Measurements from ENCODE around the gene PDE12.

PDE12 gene, protein sequence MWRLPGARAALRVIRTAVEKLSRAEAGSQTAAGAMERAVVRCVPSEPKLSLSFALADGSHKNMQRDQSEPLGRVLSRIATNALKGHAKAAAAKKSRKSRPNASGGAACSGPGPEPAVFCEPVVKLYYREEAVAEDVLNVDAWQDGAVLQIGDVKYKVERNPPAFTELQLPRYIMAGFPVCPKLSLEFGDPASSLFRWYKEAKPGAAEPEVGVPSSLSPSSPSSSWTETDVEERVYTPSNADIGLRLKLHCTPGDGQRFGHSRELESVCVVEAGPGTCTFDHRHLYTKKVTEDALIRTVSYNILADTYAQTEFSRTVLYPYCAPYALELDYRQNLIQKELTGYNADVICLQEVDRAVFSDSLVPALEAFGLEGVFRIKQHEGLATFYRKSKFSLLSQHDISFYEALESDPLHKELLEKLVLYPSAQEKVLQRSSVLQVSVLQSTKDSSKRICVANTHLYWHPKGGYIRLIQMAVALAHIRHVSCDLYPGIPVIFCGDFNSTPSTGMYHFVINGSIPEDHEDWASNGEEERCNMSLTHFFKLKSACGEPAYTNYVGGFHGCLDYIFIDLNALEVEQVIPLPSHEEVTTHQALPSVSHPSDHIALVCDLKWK

DNA sequence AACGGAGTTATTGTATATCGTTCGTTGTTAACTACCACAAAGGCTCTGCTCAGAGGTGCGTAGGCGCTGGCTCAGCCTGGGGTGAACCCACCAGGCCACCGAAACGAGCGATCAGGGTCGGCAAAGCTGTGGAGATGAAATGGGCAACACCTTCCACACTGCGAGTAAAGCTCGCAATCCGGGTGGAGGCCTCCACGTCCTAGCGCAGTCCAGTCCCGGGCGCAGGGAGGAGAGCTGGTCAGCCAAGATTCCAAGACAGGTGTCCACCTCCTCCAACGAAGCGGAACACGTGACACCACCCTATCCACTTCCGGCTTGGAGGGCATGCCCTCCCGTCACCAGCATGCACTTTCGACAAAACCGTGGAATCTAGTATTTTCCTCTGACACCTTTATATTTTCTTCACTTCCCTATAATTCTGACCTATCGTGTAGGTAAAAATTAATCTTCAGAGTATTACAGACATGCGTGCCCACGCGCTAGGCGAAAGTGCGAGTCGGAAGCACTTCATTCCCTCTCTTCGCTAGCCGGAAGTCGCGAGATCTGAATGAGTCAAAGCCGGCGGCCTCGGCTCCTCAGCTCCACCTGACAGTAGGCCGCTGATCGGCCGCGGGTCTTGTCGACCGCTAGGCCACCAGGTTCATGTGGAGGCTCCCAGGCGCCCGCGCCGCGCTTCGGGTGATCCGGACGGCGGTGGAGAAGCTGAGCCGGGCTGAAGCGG is at the start of gene PDE12:
TSS of gene PDE12 (plus strand) at position 537 of the 721 bp plus-strand sequence. CDS start at position 643, 106 bp downstream.
- peak; percentile 73 for DNase-seq (ENCODE audit: low read depth)
- H3K4me3 ChIP-seq (ENCODE audit: low read depth, low read length), result peak within 1 kb of the TSS; percentile 64

DNA sequence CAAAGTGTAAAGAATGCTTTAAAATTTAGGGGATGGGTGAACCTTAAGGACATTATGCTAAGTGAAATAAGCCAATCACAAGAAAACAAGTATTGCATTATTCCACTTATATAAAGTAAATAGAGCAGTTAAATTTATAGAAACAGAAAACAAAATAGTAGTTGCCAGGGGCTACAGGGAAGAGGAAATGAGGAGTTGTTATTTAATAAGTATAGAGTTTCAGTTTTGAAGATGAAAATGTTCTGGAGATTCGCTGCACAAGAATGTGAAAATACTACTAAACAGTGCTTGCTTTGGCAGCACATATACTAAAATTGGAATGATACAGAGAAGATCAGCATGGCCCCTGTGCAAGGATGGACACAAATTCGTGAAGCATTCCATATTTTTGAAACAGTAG is 43.9 kb upstream of the PDE12 start:
- H3K4me3 ChIP-seq (ENCODE audit: low read depth, low read length), result no peak overlapping the region
- no peak for DNase-seq (ENCODE audit: low read depth)

DNA sequence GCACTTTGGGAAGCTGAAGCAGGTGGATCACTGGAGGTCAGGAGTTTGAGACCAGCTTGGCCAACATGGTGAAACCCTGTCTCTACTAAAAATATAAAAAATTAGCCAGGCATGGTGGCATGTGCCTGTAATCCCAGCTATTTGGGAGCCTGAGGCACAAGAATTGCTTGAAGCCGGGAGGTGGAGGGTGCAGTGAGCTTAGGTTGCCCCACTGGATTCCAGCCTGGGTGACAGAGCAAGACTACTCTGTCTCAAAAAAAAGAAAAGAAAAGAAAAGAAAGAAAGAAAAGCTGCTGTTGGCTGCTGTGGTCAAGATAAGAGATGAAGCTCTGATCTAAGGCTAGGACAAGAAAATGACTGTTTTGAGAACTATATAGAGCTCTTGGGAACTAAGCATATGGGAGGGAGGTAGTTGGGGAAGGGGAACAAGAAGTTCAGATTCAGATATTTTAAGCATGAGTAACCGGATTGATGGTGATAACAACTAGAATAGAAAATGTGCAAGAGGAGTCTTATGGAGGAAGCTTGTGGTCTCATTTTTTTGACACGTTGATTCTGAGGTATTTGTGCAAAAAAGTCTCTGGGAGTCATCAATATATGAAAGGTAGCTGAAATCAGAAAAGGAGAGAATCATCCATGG is 37.7 kb upstream of the PDE12 start:
- no peak overlapping the region for H3K4me3 ChIP-seq (ENCODE audit: low read depth, low read length)
- DNase-seq (ENCODE audit: low read depth), result no peak

DNA sequence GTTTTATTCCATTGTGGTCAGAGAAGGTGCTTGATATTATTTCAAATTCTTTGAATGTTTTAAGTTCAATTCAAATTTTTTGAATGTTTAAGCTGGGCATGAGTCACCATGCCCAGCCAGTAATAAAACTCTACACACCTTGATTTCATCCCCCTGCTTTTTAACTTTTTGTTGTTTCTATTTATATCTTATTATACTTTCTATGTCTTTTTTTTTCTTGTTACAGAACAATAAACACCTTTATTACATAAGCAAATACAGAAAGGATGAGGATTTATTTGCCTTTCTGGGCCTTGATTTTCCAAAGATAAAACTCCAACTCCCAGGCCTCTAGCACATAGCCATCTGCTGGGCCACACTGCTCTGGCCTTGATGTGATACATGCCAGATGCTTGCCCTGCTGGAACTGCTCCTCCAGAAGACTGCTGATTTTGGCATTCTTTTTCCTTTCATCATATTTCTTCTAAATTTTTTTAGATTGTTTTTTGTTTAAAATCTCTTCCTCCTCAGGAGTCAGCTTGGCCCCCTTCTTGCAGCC is 25.9 kb upstream of the PDE12 start:
- DNase-seq (ENCODE audit: low read depth), result no peak
- H3K4me3 ChIP-seq (ENCODE audit: low read depth, low read length), result no peak overlapping the region

GRCh38 chr3:57538465-57538864 is 17.6 kb upstream of the PDE12 start:
- no peak for DNase-seq (ENCODE audit: low read depth)
- H3K4me3 ChIP-seq (ENCODE audit: low read depth, low read length), result no peak overlapping the region

- DNase-seq (ENCODE audit: low read depth), result no peak
- H3K4me3 ChIP-seq (ENCODE audit: low read depth, low read length), result peak within 1 kb of the TSS; percentile 28
These were observed 11.6 kb upstream of the PDE12 start, which contains the start of gene DNAH12 for GRCh38 chr3:57544181-57545125. TSS of gene DNAH12 (minus strand) at chr3:57544344. CDS start at chr3:57542870, 1,474 bp downstream.

DNA sequence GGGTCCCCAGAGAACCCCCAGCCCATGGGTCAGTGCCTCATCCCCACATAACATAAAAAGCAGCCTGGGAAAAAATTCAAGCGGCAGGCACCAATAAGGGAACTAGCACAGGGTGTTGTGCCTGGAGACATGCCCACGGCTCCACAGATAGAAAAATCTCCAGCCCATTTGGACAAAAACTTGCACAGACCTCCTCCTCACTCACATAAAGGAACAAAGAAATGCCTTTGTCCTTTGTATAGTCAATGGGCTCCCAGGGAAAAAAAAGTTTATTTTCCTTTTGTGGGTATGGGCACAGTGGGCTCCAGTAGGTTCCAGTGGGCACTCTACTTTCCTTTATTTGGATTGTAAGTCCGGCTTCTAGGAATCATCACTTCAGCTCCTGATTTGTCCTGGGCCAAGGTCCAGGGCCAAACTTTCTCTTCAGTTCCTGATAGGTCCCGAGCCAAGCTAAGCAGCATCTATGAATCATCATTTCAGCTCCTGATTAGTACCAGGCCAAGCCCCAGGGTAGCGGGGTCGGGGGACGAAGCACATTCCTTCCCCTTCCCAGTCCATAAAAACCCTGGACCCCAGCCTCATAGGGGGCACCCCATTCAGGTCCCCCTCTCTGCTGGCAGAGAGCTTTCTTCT is 10.3 kb upstream of the PDE12 start:
- no peak overlapping the region for H3K4me3 ChIP-seq (ENCODE audit: low read depth, low read length)
- no peak for DNase-seq (ENCODE audit: low read depth)

DNA sequence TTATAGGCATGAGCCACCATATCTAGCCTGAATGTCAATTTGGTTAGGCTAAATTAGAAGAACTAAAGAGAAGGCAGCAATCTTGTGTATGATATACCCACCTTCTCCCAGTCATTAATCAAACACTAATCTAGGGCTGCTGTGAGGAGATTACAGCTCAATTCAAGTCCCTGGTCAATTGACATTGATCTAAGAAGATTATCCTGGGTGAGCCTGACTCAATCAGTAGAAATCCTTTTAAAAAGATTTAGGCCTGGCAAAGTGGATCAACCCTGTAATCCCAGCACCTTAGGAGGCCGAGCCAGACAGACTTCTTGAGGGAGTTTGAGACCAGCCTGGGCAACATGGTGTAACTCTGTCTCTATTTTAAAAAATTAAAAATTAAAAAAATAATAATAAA is 9.5 kb upstream of the PDE12 start:
- H3K4me3 ChIP-seq (ENCODE audit: low read depth, low read length), result no peak overlapping the region
- no peak for DNase-seq (ENCODE audit: low read depth)

DNA sequence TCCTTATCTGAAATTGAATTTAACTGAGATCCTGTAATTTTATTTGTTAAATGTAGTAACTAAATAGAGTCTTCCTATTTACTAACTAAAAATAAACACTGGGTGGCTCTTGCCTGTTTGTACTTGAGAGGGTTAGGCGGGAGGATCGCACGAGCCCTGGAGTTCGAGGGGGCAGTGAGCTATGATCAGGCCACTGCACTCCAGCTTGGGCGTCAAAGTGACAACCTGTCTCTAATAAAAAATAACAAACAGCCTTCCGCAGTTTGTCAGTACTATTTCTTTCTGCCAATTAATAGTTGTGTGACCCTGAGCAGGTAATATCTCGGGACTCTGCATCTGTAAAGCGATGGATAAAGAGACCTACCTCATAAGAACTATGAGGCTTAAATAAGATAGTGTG is 768 bp upstream of the PDE12 start:
- H3K4me3 ChIP-seq (ENCODE audit: low read depth, low read length), result peak overlapping the region; percentile 64
- DNase-seq (ENCODE audit: low read depth), result no peak

DNA sequence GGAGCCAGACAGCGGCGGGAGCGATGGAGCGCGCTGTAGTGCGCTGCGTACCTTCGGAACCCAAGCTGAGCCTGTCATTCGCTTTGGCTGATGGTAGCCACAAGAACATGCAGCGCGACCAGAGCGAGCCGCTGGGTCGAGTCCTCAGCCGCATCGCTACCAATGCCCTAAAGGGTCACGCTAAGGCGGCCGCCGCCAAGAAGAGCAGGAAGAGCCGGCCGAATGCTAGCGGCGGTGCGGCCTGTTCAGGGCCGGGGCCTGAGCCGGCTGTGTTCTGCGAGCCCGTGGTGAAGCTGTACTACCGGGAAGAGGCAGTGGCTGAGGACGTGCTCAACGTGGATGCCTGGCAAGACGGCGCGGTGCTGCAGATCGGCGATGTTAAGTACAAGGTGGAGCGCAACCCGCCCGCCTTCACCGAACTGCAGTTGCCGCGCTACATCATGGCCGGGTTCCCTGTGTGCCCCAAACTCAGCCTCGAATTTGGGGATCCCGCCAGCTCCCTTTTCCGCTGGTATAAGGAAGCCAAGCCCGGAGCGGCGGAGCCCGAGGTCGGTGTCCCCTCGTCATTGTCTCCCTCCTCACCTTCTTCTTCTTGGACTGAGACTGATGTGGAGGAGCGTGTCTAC is 498 bp downstream of the PDE12 start:
- peak overlapping the region; percentile 64 for H3K4me3 ChIP-seq (ENCODE audit: low read depth, low read length)

DNA sequence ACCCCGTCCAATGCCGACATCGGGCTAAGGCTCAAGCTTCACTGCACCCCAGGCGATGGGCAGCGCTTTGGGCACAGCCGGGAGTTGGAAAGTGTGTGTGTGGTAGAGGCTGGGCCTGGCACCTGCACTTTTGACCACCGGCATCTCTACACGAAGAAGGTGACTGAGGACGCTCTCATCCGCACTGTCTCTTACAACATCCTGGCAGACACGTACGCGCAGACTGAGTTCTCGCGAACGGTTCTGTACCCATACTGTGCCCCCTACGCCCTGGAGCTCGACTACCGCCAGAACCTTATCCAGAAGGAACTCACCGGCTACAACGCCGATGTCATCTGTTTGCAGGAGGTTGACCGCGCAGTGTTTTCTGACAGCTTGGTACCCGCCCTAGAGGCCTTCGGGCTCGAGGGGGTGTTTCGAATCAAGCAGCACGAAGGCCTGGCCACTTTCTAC is 1.0 kb downstream of the PDE12 start:
- H3K4me3 ChIP-seq (ENCODE audit: low read depth, low read length), result peak overlapping the region; percentile 64
- peak; percentile 16 for DNase-seq (ENCODE audit: low read depth)

More for the DNA sequence above, 498 bp downstream of the PDE12 start:
- no peak for DNase-seq (ENCODE audit: low read depth)

DNA sequence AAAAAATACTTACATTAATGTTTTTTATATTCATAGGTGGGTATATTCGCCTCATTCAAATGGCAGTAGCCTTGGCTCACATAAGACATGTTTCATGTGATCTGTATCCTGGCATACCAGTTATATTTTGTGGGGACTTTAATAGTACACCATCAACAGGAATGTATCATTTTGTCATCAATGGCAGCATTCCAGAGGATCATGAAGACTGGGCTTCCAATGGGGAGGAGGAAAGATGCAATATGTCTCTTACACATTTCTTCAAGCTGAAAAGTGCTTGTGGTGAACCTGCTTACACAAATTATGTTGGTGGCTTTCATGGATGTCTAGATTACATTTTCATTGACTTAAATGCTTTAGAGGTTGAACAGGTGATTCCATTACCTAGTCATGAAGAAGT is 3.5 kb downstream of the PDE12 start:
- no peak overlapping the region for H3K4me3 ChIP-seq (ENCODE audit: low read depth, low read length)

DNA sequence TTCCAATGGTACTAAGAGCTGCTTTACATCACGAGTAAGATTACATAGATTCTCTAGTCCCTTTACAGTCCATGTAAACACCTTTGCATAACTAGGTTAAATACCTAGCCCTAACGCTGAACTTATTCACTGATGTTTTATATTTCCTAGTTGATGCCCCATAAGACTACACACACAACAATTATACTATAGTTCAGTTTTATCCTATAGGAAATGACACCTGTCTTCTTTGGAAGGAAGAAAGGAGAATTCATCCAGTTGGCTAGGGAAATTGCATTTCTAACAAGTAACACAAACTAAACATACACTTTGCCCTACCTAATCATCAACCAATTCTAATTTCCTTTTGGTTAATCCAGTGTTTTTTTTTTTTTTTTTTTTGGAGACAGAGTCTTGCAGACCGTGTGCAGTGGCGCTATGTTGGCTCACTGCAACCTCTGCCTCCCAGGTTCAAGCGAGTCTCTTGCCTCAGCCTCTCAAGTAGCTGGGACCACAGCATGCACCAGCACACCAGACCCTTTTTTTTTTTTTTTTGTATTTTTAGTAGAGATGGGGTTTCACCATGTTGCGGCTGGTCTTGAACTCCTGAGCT is 13.9 kb downstream of the PDE12 start:
- no peak for DNase-seq (ENCODE audit: low read depth)
- H3K4me3 ChIP-seq (ENCODE audit: low read depth, low read length), result no peak overlapping the region

More for the DNA sequence above, 3.5 kb downstream of the PDE12 start:
- peak; percentile 19 for DNase-seq (ENCODE audit: low read depth)

- DNase-seq (ENCODE audit: low read depth), result no peak
These were observed 14.8 kb downstream of the PDE12 start for GRCh38 chr3:57570878-57571277.

GRCh38 chr3:57572096-57572495 is 16.0 kb downstream of the PDE12 start:
- no peak for DNase-seq (ENCODE audit: low read depth)
- H3K4me3 ChIP-seq (ENCODE audit: low read depth, low read length), result no peak overlapping the region

More at GRCh38 chr3:57570878-57571277, 14.8 kb downstream of the PDE12 start:
- no peak overlapping the region for H3K4me3 ChIP-seq (ENCODE audit: low read depth, low read length)

GRCh38 chr3:57575966-57576626 is 20.0 kb downstream of the PDE12 start:
- H3K4me3 ChIP-seq (ENCODE audit: low read depth, low read length), result no peak overlapping the region
- DNase-seq (ENCODE audit: low read depth), result no peak

DNA sequence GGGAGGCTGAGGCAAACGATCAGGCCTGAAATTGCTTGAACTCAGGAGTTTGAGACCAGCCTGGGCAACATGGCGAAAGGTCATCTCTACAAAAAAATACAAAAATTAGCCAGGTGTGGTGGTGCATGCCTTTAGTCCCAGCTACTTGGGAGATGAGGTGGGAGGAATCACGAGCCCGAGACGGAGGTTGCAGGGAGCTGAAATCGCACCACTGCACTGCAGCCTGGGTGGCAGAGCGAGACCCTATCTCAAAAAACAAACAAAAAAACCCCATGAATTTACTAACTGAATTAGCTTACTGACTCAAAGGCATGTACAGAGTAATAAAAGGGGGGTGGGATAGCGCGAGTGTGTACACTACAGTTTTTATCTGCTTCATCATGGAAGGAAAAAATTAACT is 21.7 kb downstream of the PDE12 start:
- no peak for DNase-seq (ENCODE audit: low read depth)
- no peak overlapping the region for H3K4me3 ChIP-seq (ENCODE audit: low read depth, low read length)
